ENCODE measurements around the gene TMEM139. TPM values are rescaled to one million over a fixed set of nuclear protein-coding genes. Genes with fewer than 3 reads are reported as not detected.

The TMEM139 gene
- total RNA-seq, 1 experiment from 2014 or later, result not detected

DNA sequence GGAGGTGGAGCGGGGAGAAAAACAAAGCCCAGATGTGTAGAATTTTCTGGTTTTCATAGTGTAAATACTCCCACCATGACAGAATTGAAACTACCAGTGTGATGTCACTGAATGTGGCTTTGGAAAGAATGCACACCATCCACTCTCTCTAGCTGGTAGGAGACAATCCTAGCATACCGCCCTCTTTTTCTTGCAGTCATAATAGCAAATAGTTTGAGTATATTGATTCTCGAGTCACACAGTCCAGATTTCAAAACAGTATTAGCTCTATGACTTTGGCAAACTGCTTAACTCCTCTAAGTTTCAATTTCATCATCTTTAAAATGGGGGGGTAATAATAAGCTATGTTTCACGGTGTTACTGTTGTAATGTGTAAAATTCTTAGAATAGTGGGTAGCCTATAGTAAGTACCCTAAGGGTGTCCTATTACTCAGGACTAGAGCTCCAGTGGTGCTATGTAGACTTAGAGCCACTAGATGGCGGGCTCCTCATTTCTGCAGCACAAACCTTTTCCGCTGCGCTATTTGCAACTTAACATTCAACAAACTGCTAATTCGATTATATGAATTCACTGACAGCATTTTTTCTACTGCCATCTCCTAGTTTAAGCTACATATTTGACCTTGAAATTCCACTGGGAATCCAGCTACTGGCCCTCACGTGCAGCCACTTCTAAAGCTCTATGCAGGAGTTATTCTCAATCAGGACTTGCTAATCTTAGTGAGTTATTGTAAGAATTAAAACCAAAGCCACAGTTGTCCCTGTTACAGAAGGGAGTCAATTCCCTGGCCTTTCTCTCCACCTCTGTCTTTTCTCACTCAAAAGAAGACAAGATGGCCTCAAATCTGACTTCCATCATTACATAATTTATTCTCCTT, 44.2 kb upstream of the TMEM139 start:
- TF ChIP-seq CTCF (conservative IDR thresholded peaks at IDR 0.05; ENCODE audit: low read depth, low read length) (peak; percentile 96), EZH2 (IDR thresholded peaks at IDR 0.05; ENCODE audit: borderline replicate concordance, low read depth, low read length, poor library complexity, severe bottlenecking) (no peak)
- intact Hi-C loops (cut with micrococcal nuclease; ENCODE audit: unreplicated experiment), result loop anchor here (1.0 to 2.0 kb wide), 4 partner anchors 56 to 176 kb away; no protein-coding TSS in a partner anchor
- ChIA-PET POLR2A (ENCODE audit: low non-redundant PET) (no interaction called here), CTCF (interaction anchor here (0.5 to 1.5 kb wide), 12 partner anchors 11 to 188 kb away, joined by 3 to 12 read pairs (median 4); partner anchors contain the start of genes CASP2 and GSTK1)
- H3K27me3 ChIP-seq (replicated peaks; ENCODE audit: insufficient read depth, low read depth, low read length, poor library complexity), result no peaks in the 10 kb centered on the region
- no TSS peak for BruUV-seq (replicated peaks)
- H3K4me3 ChIP-seq (ENCODE audit: low read depth, low read length, poor library complexity, severe bottlenecking), result no peak overlapping the region
- DNase-seq (ENCODE audit: low spot score), result peak; percentile 86
- peaks cover 6% of the 10 kb centered on the region for H3K4me1 ChIP-seq (ENCODE audit: insufficient read depth, low read length, poor library complexity, severe bottlenecking)
- no peak overlapping the region for H3K27ac ChIP-seq (ENCODE audit: low read depth, low read length, poor library complexity, severe bottlenecking)
- H3K9me3 ChIP-seq (ENCODE audit: low read depth, low read length, poor library complexity, severe bottlenecking), result no peaks in the 10 kb centered on the region
- H3K36me3 ChIP-seq (ENCODE audit: insufficient read depth, low read length, poor library complexity, severe bottlenecking), result no peaks in the 10 kb centered on the region

GRCh38 chr7:143242306-143242705, 42.5 kb upstream of the TMEM139 start:
- no peak for TF ChIP-seq CTCF (conservative IDR thresholded peaks at IDR 0.05; ENCODE audit: low read depth, low read length)
- TF ChIP-seq EZH2 (IDR thresholded peaks at IDR 0.05; ENCODE audit: borderline replicate concordance, low read depth, low read length, poor library complexity, severe bottlenecking), result no peak
- Histone ChIP-seq H3K4me3 (ENCODE audit: low read depth, low read length, poor library complexity, severe bottlenecking) (no peak overlapping the region), H3K27me3 (replicated peaks; ENCODE audit: insufficient read depth, low read depth, low read length, poor library complexity) (no peaks in the 10 kb centered on the region), H3K9me3 (ENCODE audit: low read depth, low read length, poor library complexity, severe bottlenecking) (no peaks in the 10 kb centered on the region), H3K27ac (ENCODE audit: low read depth, low read length, poor library complexity, severe bottlenecking) (no peak overlapping the region), H3K4me1 (ENCODE audit: insufficient read depth, low read length, poor library complexity, severe bottlenecking) (peaks cover 6% of the 10 kb centered on the region), H3K36me3 (ENCODE audit: insufficient read depth, low read length, poor library complexity, severe bottlenecking) (no peaks in the 10 kb centered on the region)
- intact Hi-C loops (cut with micrococcal nuclease; ENCODE audit: unreplicated experiment), result no loop called here
- no peak for DNase-seq (ENCODE audit: low spot score)
- POLR2A ChIA-PET (ENCODE audit: low non-redundant PET), result no interaction called here
- BruUV-seq (replicated peaks), result no TSS peak
- CTCF ChIA-PET, result no interaction called here

GRCh38 chr7:143243111-143243510, 41.6 kb upstream of the TMEM139 start:
- Histone ChIP-seq H3K9me3 (ENCODE audit: low read depth, low read length, poor library complexity, severe bottlenecking) (no peaks in the 10 kb centered on the region), H3K4me3 (ENCODE audit: low read depth, low read length, poor library complexity, severe bottlenecking) (no peak overlapping the region), H3K4me1 (ENCODE audit: insufficient read depth, low read length, poor library complexity, severe bottlenecking) (peaks cover 6% of the 10 kb centered on the region), H3K27me3 (replicated peaks; ENCODE audit: insufficient read depth, low read depth, low read length, poor library complexity) (no peaks in the 10 kb centered on the region), H3K27ac (ENCODE audit: low read depth, low read length, poor library complexity, severe bottlenecking) (no peak overlapping the region), H3K36me3 (ENCODE audit: insufficient read depth, low read length, poor library complexity, severe bottlenecking) (no peaks in the 10 kb centered on the region)
- DNase-seq (ENCODE audit: low spot score), result no peak
- POLR2A ChIA-PET (ENCODE audit: low non-redundant PET), result interaction anchor here (0.6 kb wide), 1 partner anchor 55 kb away, joined by 5 read pairs; no protein-coding TSS in a partner anchor
- TF ChIP-seq EZH2 (IDR thresholded peaks at IDR 0.05; ENCODE audit: borderline replicate concordance, low read depth, low read length, poor library complexity, severe bottlenecking) (no peak), CTCF (conservative IDR thresholded peaks at IDR 0.05; ENCODE audit: low read depth, low read length) (no peak)
- BruUV-seq (replicated peaks), result no TSS peak
- intact Hi-C loops (cut with micrococcal nuclease; ENCODE audit: unreplicated experiment), result no loop called here
- CTCF ChIA-PET, result interaction anchor here (0.6 kb wide), 1 partner anchor 173 kb away, joined by 5 read pairs; no protein-coding TSS in a partner anchor

All from A673 (cell line).